LNCaP clone FGC (cell line): ENCODE data around the gene ABHD12B.
A peak's percentile ranks its signal among the peaks of the same experiment; 100 is the strongest.

Experiments
- DNase-seq: peaks from one replicate; pipeline ENCODE4 v3.0.0-alpha.2; 2011; ENCODE audit warnings: low read depth
- H3K4me3 ChIP-seq: 2 replicates; pipeline ENCODE4 v1.5.1; 2011; ENCODE audit warnings: mild to moderate bottlenecking, low read depth, low read length, control low read depth
- TF ChIP-seq, protein P1 (sequence below): IDR thresholded peaks from 2 replicates; pipeline ENCODE4 v1.5.1; 2012; ENCODE audit warnings: mild to moderate bottlenecking; ENCODE audit not compliant: control insufficient read depth, insufficient read depth; ENCODE audit errors: extremely low read depth

Gene ABHD12B

DNA sequence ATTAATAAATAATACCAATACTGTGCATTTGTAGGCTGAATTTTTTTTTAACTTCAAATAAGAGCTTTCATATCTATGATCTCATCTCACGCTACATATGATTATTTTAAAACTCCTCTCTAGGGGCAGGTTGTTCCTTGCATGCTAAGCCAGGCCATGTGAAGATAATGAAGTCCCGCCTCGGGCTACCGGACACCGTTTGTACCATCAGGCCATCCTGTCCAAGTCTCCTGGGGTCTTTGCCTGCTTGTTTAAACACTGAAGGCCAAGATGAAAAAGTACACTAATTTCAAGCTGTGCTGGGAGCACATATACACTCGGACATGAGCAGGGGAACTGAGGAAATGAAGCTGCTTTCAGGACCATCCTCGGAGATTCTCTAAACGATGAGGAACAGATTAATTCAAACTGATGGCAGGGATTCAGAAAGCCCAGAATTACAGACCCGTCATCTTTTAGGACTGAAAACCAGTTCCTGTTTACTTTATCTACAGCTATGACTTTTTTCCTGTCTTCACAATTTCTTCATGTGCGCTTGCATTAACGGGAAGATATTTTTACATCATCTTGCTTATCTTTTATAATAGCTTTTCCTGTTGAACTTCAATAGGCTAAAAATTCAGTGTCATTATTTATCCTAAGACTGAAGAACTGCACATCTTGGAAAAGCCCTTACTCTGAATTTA is 6.3 kb upstream of the ABHD12B start:
- TF ChIP-seq, protein P1, sequence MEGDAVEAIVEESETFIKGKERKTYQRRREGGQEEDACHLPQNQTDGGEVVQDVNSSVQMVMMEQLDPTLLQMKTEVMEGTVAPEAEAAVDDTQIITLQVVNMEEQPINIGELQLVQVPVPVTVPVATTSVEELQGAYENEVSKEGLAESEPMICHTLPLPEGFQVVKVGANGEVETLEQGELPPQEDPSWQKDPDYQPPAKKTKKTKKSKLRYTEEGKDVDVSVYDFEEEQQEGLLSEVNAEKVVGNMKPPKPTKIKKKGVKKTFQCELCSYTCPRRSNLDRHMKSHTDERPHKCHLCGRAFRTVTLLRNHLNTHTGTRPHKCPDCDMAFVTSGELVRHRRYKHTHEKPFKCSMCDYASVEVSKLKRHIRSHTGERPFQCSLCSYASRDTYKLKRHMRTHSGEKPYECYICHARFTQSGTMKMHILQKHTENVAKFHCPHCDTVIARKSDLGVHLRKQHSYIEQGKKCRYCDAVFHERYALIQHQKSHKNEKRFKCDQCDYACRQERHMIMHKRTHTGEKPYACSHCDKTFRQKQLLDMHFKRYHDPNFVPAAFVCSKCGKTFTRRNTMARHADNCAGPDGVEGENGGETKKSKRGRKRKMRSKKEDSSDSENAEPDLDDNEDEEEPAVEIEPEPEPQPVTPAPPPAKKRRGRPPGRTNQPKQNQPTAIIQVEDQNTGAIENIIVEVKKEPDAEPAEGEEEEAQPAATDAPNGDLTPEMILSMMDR: no peak
- no peak overlapping the region for H3K4me3 ChIP-seq
- no peak for DNase-seq

DNA sequence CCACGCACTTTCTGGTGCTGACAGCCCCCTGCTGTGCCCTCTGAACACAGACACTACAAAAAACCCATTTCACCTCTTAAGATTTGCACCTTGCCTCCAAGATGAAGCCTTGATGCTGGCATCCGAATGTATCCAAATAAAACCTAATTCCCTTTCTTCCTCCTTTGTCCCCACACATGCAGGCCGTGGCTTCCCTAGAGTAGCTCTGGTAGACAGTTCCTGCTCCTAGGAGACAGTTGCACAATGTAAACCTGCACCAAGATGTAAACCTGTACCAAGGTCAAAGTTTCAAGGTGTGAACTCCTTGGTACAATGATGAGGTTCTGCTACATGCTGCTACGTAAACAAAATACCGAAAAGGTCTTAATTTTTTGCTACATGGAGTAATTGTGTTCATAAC is 625 bp upstream of the ABHD12B start:
- DNase-seq: no peak
- TF ChIP-seq, protein P1: no peak
- H3K4me3 ChIP-seq: no peak overlapping the region

DNA sequence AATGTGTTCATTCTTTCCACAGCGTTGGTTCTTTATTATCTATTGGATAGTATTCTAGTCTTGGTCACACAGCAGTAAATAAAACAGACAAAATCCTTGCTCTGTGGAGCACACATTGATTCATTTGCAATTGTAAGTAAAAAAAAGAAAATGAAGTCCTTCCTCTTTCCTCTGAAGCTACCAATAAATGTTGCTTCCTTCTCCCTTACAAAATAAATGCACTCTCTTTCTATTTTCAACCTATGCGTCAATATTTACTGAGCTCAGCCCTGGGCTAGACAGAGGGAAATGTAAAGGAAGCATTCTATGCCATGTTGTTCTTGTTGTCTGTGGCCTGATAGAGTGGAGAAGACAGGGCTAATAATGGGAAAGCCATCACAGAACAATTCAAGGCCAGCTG is 2.9 kb downstream of the ABHD12B start:
- peak; percentile 22 for DNase-seq
- TF ChIP-seq, protein P1: no peak
- no peak overlapping the region for H3K4me3 ChIP-seq

DNA sequence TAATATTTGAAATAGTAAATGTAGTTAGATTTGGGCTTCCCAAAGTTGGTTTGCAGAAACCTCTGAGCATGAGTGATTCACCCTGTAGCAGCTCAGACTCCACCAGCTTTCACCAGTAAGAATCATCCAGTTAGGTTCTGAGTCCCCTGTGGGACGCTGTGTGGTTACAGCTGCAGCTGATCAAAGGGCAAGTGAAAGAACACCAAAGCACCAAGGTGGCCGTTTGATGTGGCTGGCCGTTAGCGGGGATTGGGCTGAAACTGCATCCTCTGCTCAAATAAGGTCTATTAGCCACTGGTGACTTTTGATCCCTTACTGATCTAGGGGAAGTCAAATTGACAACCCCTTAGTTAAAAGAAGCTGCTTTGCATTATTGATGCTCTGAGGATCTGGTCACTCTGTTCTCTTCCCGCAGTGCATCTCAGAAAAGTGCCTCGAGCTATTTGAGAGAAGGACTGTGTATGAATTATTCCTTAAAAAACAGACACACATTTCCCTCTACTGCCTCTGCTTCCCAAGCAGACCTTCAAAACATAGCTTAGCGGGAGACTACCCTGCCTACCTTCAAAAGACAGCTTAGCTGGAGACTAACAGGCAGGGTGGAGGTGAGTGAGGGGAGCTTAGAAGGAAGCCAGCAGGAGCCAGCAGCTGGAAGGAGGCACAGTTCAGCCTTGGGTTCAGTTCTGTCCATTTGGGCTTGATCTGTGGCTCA is 3.7 kb downstream of the ABHD12B start:
- no peak overlapping the region for H3K4me3 ChIP-seq
- no peak for DNase-seq
- TF ChIP-seq, protein P1: no peak

DNA sequence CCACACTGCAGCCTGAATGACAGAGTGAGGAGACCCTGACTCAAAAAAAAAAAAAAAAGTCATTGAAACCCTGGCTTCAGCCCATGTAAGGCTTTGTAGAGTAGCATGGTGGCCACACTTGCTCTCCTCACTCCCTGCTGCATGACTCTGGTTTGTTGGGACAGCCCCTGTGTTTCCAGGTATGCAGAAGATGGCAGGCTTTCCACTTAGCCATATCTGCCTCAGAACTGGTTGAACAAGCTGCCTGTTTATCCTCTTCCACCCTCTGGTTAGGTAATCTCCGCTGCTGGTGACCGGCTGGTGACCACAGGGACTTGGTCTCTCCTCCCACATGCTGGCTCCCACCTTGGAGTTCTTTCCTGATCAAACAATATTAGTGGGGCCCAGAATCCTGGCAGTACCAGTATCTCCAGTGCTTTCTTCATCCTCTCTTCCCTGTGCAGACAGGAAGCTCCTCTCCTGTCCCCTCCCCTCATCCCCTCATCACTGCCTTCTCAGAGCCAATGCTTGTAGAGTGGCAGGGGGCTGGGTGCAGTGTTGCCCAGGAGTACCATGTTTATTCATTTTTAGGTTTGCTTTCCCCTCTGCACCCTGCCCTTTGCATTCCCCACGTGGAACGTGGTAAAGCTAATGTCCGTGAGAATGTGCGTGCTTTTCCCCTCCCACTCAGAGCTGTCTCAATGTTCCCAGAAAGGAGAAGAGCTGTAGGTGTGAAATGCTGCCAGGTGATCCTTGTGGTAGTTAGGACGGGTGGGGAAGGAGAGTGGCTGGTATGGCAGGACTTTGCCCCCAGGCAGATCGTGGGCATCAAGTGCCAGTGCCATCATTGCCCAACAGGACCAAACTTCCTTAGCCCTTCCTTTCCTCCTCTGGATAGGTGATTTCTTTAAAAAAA is 11.3 kb downstream of the ABHD12B start:
- peak; percentile 18 for DNase-seq
- TF ChIP-seq, protein P1: no peak
- no peak overlapping the region for H3K4me3 ChIP-seq

DNA sequence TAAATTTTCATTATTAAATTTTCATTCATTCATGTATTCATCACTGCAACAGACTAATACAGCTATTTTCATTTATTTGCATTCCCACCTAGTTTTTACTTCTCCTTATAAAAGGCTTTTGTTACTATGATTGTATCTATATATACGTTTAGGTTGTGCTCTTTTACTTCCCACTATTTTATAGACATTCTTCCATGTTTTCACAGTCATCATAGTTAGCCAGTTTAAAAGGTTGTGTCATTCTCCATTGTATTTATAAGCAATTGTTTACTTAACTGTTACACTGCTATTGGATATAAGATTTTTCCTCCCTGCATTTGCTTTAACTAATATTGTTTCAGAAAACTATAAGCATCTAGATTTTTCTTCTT is 12.0 kb downstream of the ABHD12B start:
- TF ChIP-seq, protein P1: no peak
- DNase-seq: no peak
- no peak overlapping the region for H3K4me3 ChIP-seq
